ENCODE measurements around the gene IL6R.

The IL6R gene

GRCh38 chr1:154423988-154424326 is 18.8 kb downstream of the IL6R start:
- no peak for DNase-seq (ENCODE audit: low read depth in 2 of 2, low spot score in 1 of 2)

GRCh38 chr1:154425172-154425571 is 20.0 kb downstream of the IL6R start:
- no peak for DNase-seq (ENCODE audit: low read depth in 2 of 2, low spot score in 1 of 2)

- DNase-seq (ENCODE audit: low read depth in 2 of 2, low spot score in 1 of 2) = no peak
Observed at GRCh38 chr1:154427173-154428139, 22.3 kb downstream of the IL6R start.

- no peak for DNase-seq (ENCODE audit: low read depth in 2 of 2, low spot score in 1 of 2)
Observed at GRCh38 chr1:154429118-154429517, 24.0 kb downstream of the IL6R start.

GRCh38 chr1:154429841-154430611 is 24.9 kb downstream of the IL6R start:
- no peak for DNase-seq (ENCODE audit: low read depth in 2 of 2, low spot score in 1 of 2)

- DNase-seq (ENCODE audit: low read depth in 2 of 2, low spot score in 1 of 2) = no peak
Observed at GRCh38 chr1:154430903-154431302, 25.8 kb downstream of the IL6R start.

GRCh38 chr1:154431586-154432373 is 26.6 kb downstream of the IL6R start:
- no peak for DNase-seq (ENCODE audit: low read depth in 2 of 2, low spot score in 1 of 2)

GRCh38 chr1:154433161-154433764 is 28.1 kb downstream of the IL6R start:
- DNase-seq (ENCODE audit: low read depth in 2 of 2, low spot score in 1 of 2) = no peak

GRCh38 chr1:154434346-154435085 is 29.4 kb downstream of the IL6R start:
- DNase-seq (ENCODE audit: low read depth in 2 of 2, low spot score in 1 of 2) = no peak

GRCh38 chr1:154435599-154436200 is 30.6 kb downstream of the IL6R start:
- no peak for DNase-seq (ENCODE audit: low read depth in 2 of 2, low spot score in 1 of 2)

GRCh38 chr1:154436433-154436832 is 31.3 kb downstream of the IL6R start:
- no peak for DNase-seq (ENCODE audit: low read depth in 2 of 2, low spot score in 1 of 2)

GRCh38 chr1:154440036-154440804 is 35.1 kb downstream of the IL6R start:
- no peak for DNase-seq (ENCODE audit: low read depth in 2 of 2, low spot score in 1 of 2)

- no peak for DNase-seq (ENCODE audit: low read depth in 2 of 2, low spot score in 1 of 2)
Observed at GRCh38 chr1:154441241-154441888, 36.2 kb downstream of the IL6R start.

- no peak for DNase-seq (ENCODE audit: low read depth in 2 of 2, low spot score in 1 of 2)
Observed at GRCh38 chr1:154442006-154442740, 37.0 kb downstream of the IL6R start.

- no peak for DNase-seq (ENCODE audit: low read depth in 2 of 2, low spot score in 1 of 2)
Observed at GRCh38 chr1:154443274-154444013, 38.3 kb downstream of the IL6R start.

- DNase-seq (ENCODE audit: low read depth in 2 of 2, low spot score in 1 of 2) = no peak
Observed at GRCh38 chr1:154445040-154445472, 39.9 kb downstream of the IL6R start.

- DNase-seq (ENCODE audit: low read depth in 2 of 2, low spot score in 1 of 2) = no peak
Observed at GRCh38 chr1:154446292-154446691, 41.1 kb downstream of the IL6R start.
